GM12878 (cell line): ENCODE results near the gene CAMKMT.
"Not testable (repeated sequence)": the region's sequence is repeated elsewhere in the genome, so short reads cannot be mapped to it uniquely, and the experiment has no call there.

Experiments
- BHLHE40 ChIP-seq, 2 experiments: fragments of 450-650 bp in 1 of 2; IDR thresholded peaks; 2 replicates each; pipeline ENCODE4 v1.6.1; 2011 to 2017; ENCODE audit warnings: low read depth in 2 of 2, borderline replicate concordance in 1 of 2, improper control_type of control experiment in 1 of 2, low read length in 1 of 2, mild to moderate bottlenecking in 1 of 2
- CTCF ChIP-seq, 3 experiments: IDR thresholded peaks in 2 of 3; conservative IDR thresholded peaks in 1 of 3; 2 replicates each; pipeline ENCODE4 v1.5.1; 2011; ENCODE audit warnings: low read depth in 3 of 3, low read length in 3 of 3, mild to moderate bottlenecking in 3 of 3, control low read depth in 2 of 3, moderate library complexity in 2 of 3, inconsistent platforms in 1 of 3, mixed read lengths in 1 of 3; ENCODE audit not compliant: control insufficient read depth in 2 of 3, insufficient read depth in 1 of 3; ENCODE audit errors: extremely low read depth in 1 of 3
- E4F1 ChIP-seq: fragments of 450-650 bp; IDR thresholded peaks from 2 replicates; pipeline ENCODE4 v1.6.1; 2018; ENCODE audit warnings: borderline replicate concordance, mild to moderate bottlenecking; ENCODE audit not compliant: partially characterized antibody
- JUNB ChIP-seq: IDR thresholded peaks from 2 replicates; pipeline ENCODE4 v1.6.1; 2016; ENCODE audit warnings: antibody characterized with exemption, mild to moderate bottlenecking
- JUND ChIP-seq: IDR thresholded peaks from 2 replicates; pipeline ENCODE4 v1.6.1; 2012; ENCODE audit warnings: low read depth, mild to moderate bottlenecking, low read length, improper control_type of control experiment, moderate library complexity
- MEF2B ChIP-seq: fragments of 450-650 bp; IDR thresholded peaks from 2 replicates; pipeline ENCODE4 v1.6.1; 2018; ENCODE audit warnings: mild to moderate bottlenecking, moderate library complexity; ENCODE audit not compliant: partially characterized antibody, poor library complexity, severe bottlenecking
- MLLT1 ChIP-seq: fragments of 450-650 bp; IDR thresholded peaks from 2 replicates; pipeline ENCODE4 v1.6.1; 2016; ENCODE audit warnings: mild to moderate bottlenecking
- POLR2AphosphoS5 ChIP-seq: IDR thresholded peaks from 2 replicates; pipeline ENCODE4 v1.6.1; 2011; ENCODE audit warnings: mild to moderate bottlenecking, low read length, inconsistent platforms
- RBBP5 ChIP-seq: fragments of 200-600 bp; sonication (generic); conservative IDR thresholded peaks from 2 replicates; pipeline ENCODE4 v1.6.1; 2016
- RCOR1 ChIP-seq: conservative IDR thresholded peaks from 2 replicates; pipeline ENCODE4 v1.6.1; 2012; ENCODE audit warnings: low read depth, low read length, improper control_type of control experiment
- TAF1 ChIP-seq: IDR thresholded peaks from 2 replicates; pipeline ENCODE4 v1.6.1; 2011; ENCODE audit warnings: mild to moderate bottlenecking, low read depth, low read length, borderline replicate concordance
- USF2 ChIP-seq: IDR thresholded peaks from 2 replicates; pipeline ENCODE4 v1.6.1; 2011; ENCODE audit warnings: low read depth, low read length, improper control_type of control experiment, borderline replicate concordance
- YY1 ChIP-seq: IDR thresholded peaks from 2 replicates; pipeline ENCODE4 v1.6.1; 2011; ENCODE audit warnings: low read depth, mild to moderate bottlenecking, low read length
- TF ChIP-seq, protein P1 (sequence below): IDR thresholded peaks from 2 replicates; pipeline ENCODE4 v1.6.1; 2012; ENCODE audit warnings: mild to moderate bottlenecking, low read depth, low read length

GRCh38 chr2:44505664-44506063, 143.9 kb downstream of the CAMKMT start:
- TF ChIP-seq RCOR1; POLR2AphosphoS5; CTCF (IDR thresholded peaks at IDR 0.05 in 2 of 3, conservative IDR thresholded peaks at IDR 0.05 in 1 of 3; ENCODE audit: control insufficient read depth in 2 of 3, extremely low read depth in 1 of 3, insufficient read depth in 1 of 3, low read depth in 3 of 3, low read length in 3 of 3); YY1; JUND; RBBP5; MLLT1; E4F1; TAF1; BHLHE40 (IDR thresholded peaks at IDR 0.05; ENCODE audit: borderline replicate concordance in 1 of 2, low read depth in 2 of 2, low read length in 1 of 2); JUNB; MEF2B; USF2: not testable (repeated sequence)
- TF ChIP-seq, protein P1, sequence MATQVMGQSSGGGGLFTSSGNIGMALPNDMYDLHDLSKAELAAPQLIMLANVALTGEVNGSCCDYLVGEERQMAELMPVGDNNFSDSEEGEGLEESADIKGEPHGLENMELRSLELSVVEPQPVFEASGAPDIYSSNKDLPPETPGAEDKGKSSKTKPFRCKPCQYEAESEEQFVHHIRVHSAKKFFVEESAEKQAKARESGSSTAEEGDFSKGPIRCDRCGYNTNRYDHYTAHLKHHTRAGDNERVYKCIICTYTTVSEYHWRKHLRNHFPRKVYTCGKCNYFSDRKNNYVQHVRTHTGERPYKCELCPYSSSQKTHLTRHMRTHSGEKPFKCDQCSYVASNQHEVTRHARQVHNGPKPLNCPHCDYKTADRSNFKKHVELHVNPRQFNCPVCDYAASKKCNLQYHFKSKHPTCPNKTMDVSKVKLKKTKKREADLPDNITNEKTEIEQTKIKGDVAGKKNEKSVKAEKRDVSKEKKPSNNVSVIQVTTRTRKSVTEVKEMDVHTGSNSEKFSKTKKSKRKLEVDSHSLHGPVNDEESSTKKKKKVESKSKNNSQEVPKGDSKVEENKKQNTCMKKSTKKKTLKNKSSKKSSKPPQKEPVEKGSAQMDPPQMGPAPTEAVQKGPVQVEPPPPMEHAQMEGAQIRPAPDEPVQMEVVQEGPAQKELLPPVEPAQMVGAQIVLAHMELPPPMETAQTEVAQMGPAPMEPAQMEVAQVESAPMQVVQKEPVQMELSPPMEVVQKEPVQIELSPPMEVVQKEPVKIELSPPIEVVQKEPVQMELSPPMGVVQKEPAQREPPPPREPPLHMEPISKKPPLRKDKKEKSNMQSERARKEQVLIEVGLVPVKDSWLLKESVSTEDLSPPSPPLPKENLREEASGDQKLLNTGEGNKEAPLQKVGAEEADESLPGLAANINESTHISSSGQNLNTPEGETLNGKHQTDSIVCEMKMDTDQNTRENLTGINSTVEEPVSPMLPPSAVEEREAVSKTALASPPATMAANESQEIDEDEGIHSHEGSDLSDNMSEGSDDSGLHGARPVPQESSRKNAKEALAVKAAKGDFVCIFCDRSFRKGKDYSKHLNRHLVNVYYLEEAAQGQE, result not testable (repeated sequence)
